Measurements from ENCODE around the gene EIF4A3.
"Not testable (repeated sequence)": the region's sequence is repeated elsewhere in the genome, so short reads cannot be mapped to it uniquely, and the experiment has no call there.

Gene EIF4A3

GRCh38 chr17:80097844-80098691, 48.9 kb downstream of the EIF4A3 start:
- no peak for DNase-seq

- no peak for DNase-seq
These were observed 49.8 kb downstream of the EIF4A3 start for GRCh38 chr17:80097127-80097621.

GRCh38 chr17:80096561-80097021, 50.3 kb downstream of the EIF4A3 start:
- DNase-seq, result no peak

DNA sequence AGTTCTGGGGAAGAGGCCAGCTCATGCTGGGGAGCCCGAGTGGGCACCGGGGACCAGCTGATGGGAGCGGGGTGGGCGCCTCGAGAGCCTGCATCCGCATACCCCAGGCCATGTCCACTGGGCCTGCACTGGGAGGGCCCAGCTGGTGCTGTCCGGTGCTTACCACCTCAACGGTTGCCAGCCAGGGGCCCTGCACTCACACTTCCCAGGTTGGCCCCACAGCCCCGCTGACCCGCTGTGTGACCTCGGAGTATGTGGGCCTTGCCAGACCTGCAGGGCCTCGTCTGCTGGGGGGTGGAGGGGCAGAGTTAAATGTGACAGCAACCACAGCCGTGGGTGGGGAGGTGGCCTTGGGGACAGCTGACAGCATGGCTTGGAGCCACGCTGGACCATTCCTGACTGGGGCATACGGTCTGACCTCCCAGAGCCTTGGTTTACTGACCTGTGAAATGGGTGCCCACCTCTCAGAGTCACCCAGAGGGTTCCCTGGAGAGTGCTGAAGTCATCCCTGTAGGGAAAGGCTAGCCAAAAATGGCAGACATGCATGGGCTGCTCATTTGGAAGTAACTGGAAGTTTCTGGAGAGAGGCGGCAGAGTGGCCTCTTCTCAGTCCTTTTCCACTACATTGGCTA, 51.0 kb downstream of the EIF4A3 start:
- DNase-seq, result no peak

- no peak for DNase-seq
These were observed 51.7 kb downstream of the EIF4A3 start for GRCh38 chr17:80095038-80095843.

DNA sequence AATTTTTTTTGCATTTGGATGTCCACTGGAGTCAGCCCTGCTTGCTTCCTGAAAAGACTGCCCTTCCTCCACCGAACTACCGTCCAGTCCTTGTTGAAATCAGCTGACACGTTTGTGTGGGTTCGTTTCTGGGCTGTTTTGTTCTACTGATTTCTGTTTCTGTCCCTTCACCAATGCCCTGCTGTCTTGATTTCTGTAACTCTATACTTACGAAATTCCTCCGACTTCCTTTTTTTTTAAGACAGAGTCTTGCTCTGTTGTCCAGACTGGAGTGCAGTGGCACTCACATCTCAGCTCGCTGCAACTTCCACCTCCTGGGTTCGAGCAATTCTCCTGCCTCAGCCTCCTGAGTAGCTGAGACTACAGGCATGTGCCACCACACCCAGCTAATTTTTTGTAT, 54.0 kb downstream of the EIF4A3 start:
- no peak for DNase-seq

GRCh38 chr17:80091376-80091775, 55.6 kb downstream of the EIF4A3 start:
- DNase-seq, result no peak

DNA sequence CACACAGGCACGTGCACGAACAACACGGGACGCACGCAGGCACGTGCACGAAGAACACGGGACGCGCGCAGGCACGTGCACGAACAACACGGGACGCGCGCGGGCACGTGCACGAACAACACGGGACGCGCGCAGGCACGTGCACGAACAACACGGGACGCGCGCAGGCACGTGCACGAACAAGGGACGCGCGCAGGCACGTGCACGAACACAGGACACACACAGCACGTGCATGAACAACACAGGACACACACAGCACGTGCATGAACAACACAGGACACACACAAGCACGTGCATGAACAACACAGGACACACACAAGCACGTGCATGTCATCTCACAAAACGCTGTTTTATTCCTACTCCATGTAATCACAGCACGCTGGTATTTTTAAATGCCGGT, 56.8 kb downstream of the EIF4A3 start:
- not testable (repeated sequence) for DNase-seq

GRCh38 chr17:80089762-80090161, 57.2 kb downstream of the EIF4A3 start:
- no peak for DNase-seq

DNA sequence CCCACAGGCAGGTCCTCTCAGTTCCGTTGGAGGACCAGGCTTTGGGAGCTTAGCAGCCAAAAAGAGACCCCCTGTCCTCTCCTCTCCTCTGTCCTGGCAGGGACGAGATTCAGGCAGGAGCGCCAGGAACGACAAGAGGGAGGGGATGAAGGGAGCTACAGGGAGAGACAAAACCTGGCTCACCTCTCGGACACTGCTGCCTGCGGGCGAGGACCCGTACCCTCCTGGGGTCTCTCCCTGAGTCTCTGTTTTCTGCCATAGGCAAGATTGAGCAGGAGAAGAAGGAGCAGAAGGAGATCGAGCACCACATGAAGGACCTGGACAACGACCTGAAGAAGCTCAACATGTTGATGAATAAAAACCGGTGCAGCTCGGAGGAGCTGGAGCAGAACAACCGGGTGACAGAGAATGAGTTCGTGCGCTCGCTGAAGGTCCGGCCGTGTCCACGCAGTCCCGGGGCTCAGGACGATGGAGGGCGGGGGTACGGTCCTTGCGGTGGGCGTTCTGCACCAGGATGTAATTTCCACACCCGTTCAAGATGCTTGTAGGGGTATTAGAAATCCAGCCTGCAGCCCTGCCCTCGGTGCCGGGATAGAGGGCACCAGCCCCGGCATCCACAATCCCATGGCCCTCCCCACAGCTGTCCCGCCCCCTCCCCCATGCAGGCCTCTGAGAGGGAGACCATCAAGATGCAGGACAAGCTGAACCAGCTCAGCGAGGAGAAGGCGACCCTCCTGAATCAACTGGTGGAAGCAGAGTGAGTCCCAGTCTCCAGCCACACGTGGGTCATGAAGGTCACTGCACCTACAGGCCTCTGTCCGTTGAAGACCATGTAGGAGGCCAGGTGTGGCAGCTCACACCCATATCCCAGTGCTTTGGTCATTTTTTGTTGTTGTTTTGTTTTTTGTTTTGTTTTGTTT, 59.3 kb downstream of the EIF4A3 start:
- no peak for DNase-seq

- DNase-seq, result no peak
These were observed 60.3 kb downstream of the EIF4A3 start for GRCh38 chr17:80086616-80087015.

DNA sequence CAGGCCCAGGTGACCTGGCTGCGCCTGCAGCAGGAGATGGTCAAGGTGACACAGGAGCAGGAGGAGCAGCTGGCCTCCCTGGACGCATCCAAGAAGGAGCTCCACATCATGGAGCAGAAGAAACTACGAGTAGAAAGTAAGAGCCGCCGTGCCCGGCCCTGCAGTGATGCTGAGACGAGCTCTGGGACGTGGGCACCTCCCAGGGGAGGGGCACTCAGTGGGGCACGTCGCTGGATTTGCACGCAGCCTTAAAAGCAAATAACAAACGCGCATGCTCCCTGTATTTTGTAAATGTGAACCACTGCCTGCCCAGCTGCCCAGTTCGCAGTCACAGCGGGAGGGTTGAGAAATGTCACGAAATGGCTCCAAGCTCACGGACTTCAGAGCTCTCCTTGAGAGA, 60.8 kb downstream of the EIF4A3 start:
- DNase-seq, result no peak

DNA sequence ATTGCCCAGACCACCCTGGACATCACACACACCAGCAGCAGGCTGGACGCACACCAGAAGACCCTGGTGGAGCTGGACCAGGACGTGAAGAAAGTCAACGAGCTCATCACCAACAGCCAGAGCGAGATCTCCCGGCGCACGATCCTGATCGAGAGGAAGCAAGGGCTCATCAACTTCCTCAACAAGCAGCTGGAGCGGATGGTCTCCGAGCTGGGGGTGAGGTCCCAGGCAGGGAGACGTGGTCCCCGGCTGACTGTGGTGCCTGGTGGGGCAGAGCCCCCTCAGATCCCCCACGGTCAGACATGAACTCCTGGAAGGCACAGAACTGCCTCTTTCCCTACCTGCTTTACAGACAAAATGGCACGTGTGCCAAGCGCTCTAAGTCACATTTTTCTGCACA, 62.2 kb downstream of the EIF4A3 start:
- DNase-seq, result no peak
